Stimulated activated CD4-positive, alpha-beta T cell treated with anti-CD3 and anti-CD28 coated beads, Interleukin-1b, Interleukin-23, amount 100 ng/mL, for 4 hours (primary cell): ENCODE measurements around the gene ING1.

Experiments used
- DNase-seq, 2 donors: peaks; one replicate each; pipeline ENCODE4 v3.0.0-alpha.2; 2020; ENCODE audit warnings: low read depth in 2 of 2

ING1 gene

DNA sequence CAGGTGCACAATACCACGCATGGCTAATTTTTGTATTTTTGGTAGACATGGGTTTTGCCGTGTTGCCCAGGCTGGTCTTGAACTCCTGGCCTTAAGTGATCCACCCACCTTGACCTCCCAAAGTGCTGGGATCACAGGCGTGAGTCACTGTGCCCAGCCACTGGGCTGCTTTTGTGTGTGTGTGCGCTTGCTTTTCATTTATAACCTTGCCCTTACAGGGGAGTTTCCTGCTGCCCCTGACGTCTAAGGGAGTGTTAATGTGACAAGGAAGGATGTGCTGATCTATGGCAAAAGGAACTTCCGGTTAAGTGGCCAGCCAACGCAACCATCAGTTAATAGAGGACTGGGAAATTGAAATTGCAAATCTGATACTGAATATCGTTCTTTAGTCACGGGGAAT lies 57.7 kb downstream of the ING1 start:
- DNase-seq = no peak

GRCh38 chr13:110772091-110772984 lies 58.8 kb downstream of the ING1 start:
- DNase-seq = no peak
